Neuron (in vitro differentiated cells): ENCODE data around the gene HEPHL1.
"Not testable (repeated sequence)": the region's sequence is repeated elsewhere in the genome, so short reads cannot be mapped to it uniquely, and the experiment has no call there.

Experiments
- H2AFZ ChIP-seq: one replicate; pipeline ENCODE4 v1.6.1; 2013; ENCODE audit warnings: low read depth, mild to moderate bottlenecking, inconsistent platforms, low read length, moderate library complexity
- H3K27me3 ChIP-seq: one replicate; pipeline ENCODE4 v1.6.1; 2013; ENCODE audit warnings: low read length; ENCODE audit not compliant: insufficient read depth
- H3K36me3 ChIP-seq: one replicate; pipeline ENCODE4 v1.6.1; 2013; ENCODE audit warnings: low read length; ENCODE audit not compliant: insufficient read depth
- H3K4me1 ChIP-seq: one replicate; pipeline ENCODE4 v1.6.1; 2013; ENCODE audit warnings: low read length; ENCODE audit not compliant: insufficient read depth
- H3K4me3 ChIP-seq: 2 replicates; pipeline ENCODE4 v1.5.1; 2013; ENCODE audit warnings: mild to moderate bottlenecking, low read length, moderate library complexity
- H3K9me3 ChIP-seq: one replicate; pipeline ENCODE4 v1.6.1; 2013; ENCODE audit warnings: low read length

The HEPHL1 gene

GRCh38 chr11:94145431-94145830 is 124.3 kb downstream of the HEPHL1 start:
- Histone ChIP-seq H3K9me3 (no peaks in the 10 kb centered on the region), H3K27me3 (no peaks in the 10 kb centered on the region), H3K4me1 (peaks cover 2% of the 10 kb centered on the region), H3K4me3 (no peak overlapping the region), H3K36me3 (peaks cover 2% of the 10 kb centered on the region), H2AFZ (no peak overlapping the region)

- Histone ChIP-seq H3K4me1 (peaks cover 2% of the 10 kb centered on the region), H3K4me3 (no peak overlapping the region), H3K9me3 (no peaks in the 10 kb centered on the region), H3K36me3 (peaks cover 2% of the 10 kb centered on the region), H3K27me3 (no peaks in the 10 kb centered on the region), H2AFZ (no peak overlapping the region)
Measured at GRCh38 chr11:94145916-94146315, 124.8 kb downstream of the HEPHL1 start.

- Histone ChIP-seq H3K4me3 (no peak overlapping the region), H3K9me3 (no peaks in the 10 kb centered on the region), H3K4me1 (peaks cover 11% of the 10 kb centered on the region), H2AFZ (no peak overlapping the region), H3K27me3 (no peaks in the 10 kb centered on the region), H3K36me3 (peaks cover 2% of the 10 kb centered on the region)
Measured at GRCh38 chr11:94147433-94147845, 126.3 kb downstream of the HEPHL1 start.

GRCh38 chr11:94148189-94148588 is 127.0 kb downstream of the HEPHL1 start:
- H3K9me3 ChIP-seq: no peaks in the 10 kb centered on the region
- H3K4me3 ChIP-seq: no peak overlapping the region
- no peaks in the 10 kb centered on the region for H3K27me3 ChIP-seq
- peaks cover 2% of the 10 kb centered on the region for H3K36me3 ChIP-seq
- H3K4me1 ChIP-seq: peaks cover 11% of the 10 kb centered on the region
- H2AFZ ChIP-seq: no peak overlapping the region

DNA sequence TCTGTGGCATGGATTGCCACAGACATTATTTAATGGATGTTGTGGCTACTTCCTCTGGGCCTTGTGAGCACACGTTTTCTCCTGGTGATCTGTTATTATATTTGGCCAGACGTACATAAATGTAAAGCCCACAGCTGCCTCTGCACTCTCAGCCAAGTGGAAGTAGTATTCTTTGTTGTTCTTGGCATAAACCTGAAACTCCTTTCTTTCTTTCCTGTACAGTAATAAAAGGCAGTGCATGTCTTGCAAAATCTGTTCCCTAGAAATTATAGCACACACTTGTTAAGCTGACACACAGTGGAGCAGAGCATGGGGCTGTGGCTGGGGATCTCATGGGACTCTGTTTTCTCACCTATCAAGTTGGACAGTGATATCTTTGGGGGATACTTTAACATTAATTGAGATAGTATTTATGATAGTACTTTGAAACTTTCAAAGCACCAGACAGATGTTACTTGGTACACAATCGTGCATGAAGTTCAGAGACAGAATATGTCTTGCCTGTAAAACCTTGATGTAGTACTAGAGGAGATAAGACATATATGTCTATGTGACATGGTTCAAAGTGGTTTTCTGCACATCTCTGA is 128.4 kb downstream of the HEPHL1 start:
- Histone ChIP-seq H3K4me1 (peaks cover 11% of the 10 kb centered on the region), H3K4me3 (no peak overlapping the region), H2AFZ (no peak overlapping the region), H3K27me3 (no peaks in the 10 kb centered on the region), H3K9me3 (no peaks in the 10 kb centered on the region), H3K36me3 (peaks cover 13% of the 10 kb centered on the region)

GRCh38 chr11:94150056-94150455 is 128.9 kb downstream of the HEPHL1 start:
- peaks cover 13% of the 10 kb centered on the region for H3K36me3 ChIP-seq
- no peaks in the 10 kb centered on the region for H3K27me3 ChIP-seq
- peaks cover 11% of the 10 kb centered on the region for H3K4me1 ChIP-seq
- H2AFZ ChIP-seq: no peak overlapping the region
- no peaks in the 10 kb centered on the region for H3K9me3 ChIP-seq
- H3K4me3 ChIP-seq: no peak overlapping the region

DNA sequence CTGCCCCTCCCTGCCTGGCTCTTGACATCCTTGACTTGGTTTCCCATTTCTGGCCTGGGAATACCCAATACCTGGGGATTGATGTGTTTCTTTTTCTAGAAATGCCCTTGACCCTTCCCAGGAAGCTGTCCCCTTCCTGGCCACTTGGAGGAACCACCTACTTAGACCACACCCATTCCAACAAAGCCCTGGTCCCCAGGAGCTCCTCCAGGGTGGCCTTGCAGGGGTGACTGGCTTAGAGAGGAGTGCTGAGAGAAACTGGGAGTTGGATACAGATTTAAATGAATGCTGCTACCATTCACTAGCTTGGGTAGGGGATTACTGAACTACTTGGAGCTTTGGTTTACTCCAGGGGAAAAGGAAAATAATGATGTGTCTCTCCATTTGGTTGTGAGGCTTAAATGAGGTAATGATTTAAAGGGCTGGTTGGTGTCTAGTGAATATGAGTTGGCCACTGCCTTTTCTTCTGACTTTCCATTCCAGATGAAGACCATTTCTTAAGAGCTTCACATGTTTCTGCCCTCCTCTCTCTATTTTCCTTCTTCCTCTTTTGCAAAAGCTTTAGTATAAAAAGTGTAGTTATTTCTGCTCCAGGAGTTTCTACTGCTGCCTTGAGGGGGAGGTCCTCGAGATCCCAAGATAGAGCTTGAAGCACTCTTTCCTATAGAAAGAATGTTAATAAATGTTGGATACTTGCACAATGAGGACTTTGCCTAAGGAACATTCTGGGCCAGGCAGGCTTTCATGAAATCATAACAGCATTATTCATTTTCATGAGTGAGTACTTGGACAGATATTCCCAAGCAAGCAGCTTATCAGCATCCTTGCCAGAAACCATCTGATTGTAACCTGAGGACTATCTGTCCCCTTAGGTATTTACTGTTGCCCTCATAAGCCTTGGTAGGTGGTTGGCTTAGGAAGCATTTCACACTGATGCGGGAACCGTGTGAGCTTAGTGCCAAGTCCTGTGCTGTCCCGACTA is 129.8 kb downstream of the HEPHL1 start:
- no peaks in the 10 kb centered on the region for H3K27me3 ChIP-seq
- H3K4me3 ChIP-seq: no peak overlapping the region
- H3K4me1 ChIP-seq: peaks cover 11% of the 10 kb centered on the region
- H3K9me3 ChIP-seq: peaks cover under 1% of the 10 kb centered on the region
- H3K36me3 ChIP-seq: peaks cover 17% of the 10 kb centered on the region
- H2AFZ ChIP-seq: no peak overlapping the region

GRCh38 chr11:94151903-94152677 is 130.9 kb downstream of the HEPHL1 start:
- Histone ChIP-seq H2AFZ (no peak overlapping the region), H3K36me3 (peaks cover 20% of the 10 kb centered on the region), H3K4me1 (peaks cover 11% of the 10 kb centered on the region), H3K9me3 (peaks cover 4% of the 10 kb centered on the region), H3K4me3 (no peak overlapping the region), H3K27me3 (no peaks in the 10 kb centered on the region)

- peaks cover 11% of the 10 kb centered on the region for H3K4me1 ChIP-seq
- peaks cover 20% of the 10 kb centered on the region for H3K36me3 ChIP-seq
- no peaks in the 10 kb centered on the region for H3K27me3 ChIP-seq
- no peak overlapping the region for H2AFZ ChIP-seq
- H3K4me3 ChIP-seq: no peak overlapping the region
- peaks cover 4% of the 10 kb centered on the region for H3K9me3 ChIP-seq
Measured at GRCh38 chr11:94152678-94153065, 131.5 kb downstream of the HEPHL1 start.

GRCh38 chr11:94153320-94153719 is 132.2 kb downstream of the HEPHL1 start:
- H3K36me3 ChIP-seq: peaks cover 20% of the 10 kb centered on the region
- no peaks in the 10 kb centered on the region for H3K27me3 ChIP-seq
- H3K4me1 ChIP-seq: peaks cover 11% of the 10 kb centered on the region
- H3K9me3 ChIP-seq: peaks cover 4% of the 10 kb centered on the region
- no peak overlapping the region for H2AFZ ChIP-seq
- no peak overlapping the region for H3K4me3 ChIP-seq

- no peak overlapping the region for H2AFZ ChIP-seq
- no peak overlapping the region for H3K4me3 ChIP-seq
- H3K4me1 ChIP-seq: peaks cover 11% of the 10 kb centered on the region
- no peaks in the 10 kb centered on the region for H3K27me3 ChIP-seq
- peaks cover 20% of the 10 kb centered on the region for H3K36me3 ChIP-seq
- H3K9me3 ChIP-seq: peaks cover 4% of the 10 kb centered on the region
Measured at GRCh38 chr11:94154095-94154856, 133.1 kb downstream of the HEPHL1 start.

DNA sequence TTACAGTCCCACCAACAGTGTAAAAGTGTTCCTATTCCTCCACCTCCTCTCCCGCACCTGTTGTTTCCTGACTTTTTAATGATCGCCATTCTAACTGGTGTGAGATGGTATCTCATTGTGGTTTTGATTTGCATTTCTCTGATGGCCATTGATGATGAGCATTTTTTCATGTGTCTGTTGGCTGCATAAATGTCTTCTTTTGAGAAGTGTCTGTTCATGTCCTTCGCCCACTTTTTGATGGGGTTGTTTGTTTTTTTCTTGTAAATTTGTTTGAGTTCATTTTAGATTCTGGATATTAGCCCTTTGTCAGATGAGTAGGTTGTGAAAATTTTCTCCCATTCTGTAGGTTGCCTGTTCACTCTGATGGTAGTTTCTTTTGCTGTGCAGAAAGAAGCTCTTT is 136.2 kb downstream of the HEPHL1 start:
- H3K36me3 ChIP-seq: peaks cover 20% of the 10 kb centered on the region
- not testable (repeated sequence) for H2AFZ ChIP-seq, H3K4me1 ChIP-seq, H3K4me3 ChIP-seq, H3K9me3 ChIP-seq, H3K27me3 ChIP-seq
